Amygdala (tissue), 56 donors: ENCODE results near the gene TBC1D3C.
"Not testable (repeated sequence)": the region's sequence is repeated elsewhere in the genome, so short reads cannot be mapped to it uniquely, and the experiment has no call there.

Experiments used
- DNase-seq, 56 donors: peaks; one replicate each; lab custom pipeline; 2025; lab: John Stamatoyannopoulos, UW

The TBC1D3C gene

GRCh38 chr17:38068534-38068933 lies at the start of gene TBC1D3C:
Gene TBC1D3C (minus strand): TSS chr17:38068634. CDS start chr17:38067066, 1,568 bp downstream.
- DNase-seq, result not testable (repeated sequence)

- DNase-seq, result not testable (repeated sequence)
Measured at GRCh38 chr17:38099262-38099661, 30.8 kb upstream of the TBC1D3C start.

GRCh38 chr17:38094059-38094694 lies 25.7 kb upstream of the TBC1D3C start:
- DNase-seq, result not testable (repeated sequence)

GRCh38 chr17:38088120-38088519 lies 19.7 kb upstream of the TBC1D3C start:
- DNase-seq, result not testable (repeated sequence)

- DNase-seq, result not testable (repeated sequence)
Measured at GRCh38 chr17:38087344-38087743, 18.9 kb upstream of the TBC1D3C start.
